Measurements from ENCODE around the gene DIPK1B.

DIPK1B gene

DNA sequence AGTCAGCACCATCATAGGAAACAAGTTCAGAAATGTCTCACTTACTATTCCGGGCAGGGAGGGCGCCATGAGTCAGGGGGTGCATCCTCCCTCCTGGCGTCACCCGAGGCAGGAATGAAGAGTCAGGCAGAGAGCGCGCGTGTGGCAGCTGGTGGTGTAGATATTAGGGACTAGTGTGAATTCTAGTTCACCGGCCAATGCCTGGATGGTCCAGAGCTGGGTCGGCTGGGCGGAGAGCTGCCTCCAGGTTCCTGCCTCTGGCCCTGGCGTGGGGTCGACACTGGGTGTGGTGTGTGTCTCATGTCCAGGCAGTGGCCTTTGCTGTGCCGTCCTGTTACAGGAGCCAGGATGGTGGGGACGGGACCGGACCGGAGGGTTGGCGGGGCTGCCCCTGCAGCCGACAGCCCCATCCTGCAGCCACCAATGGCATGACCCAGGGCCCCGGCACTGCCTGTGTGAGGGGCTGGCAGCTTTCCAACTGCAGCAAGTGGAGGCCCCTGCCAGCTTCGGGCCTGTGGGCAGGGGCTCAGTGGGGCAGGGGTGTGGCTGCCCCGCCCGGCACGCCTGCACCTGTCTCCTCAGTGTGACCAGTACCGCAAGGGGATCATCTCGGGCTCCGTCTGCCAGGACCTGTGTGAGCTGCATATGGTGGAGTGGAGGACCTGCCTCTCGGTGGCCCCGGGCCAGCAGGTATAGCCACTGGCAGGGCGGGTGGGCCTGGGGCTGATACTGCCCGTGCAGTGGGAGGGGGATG lies 9.1 kb downstream of the DIPK1B start:
- no peak for DNase-seq

DNA sequence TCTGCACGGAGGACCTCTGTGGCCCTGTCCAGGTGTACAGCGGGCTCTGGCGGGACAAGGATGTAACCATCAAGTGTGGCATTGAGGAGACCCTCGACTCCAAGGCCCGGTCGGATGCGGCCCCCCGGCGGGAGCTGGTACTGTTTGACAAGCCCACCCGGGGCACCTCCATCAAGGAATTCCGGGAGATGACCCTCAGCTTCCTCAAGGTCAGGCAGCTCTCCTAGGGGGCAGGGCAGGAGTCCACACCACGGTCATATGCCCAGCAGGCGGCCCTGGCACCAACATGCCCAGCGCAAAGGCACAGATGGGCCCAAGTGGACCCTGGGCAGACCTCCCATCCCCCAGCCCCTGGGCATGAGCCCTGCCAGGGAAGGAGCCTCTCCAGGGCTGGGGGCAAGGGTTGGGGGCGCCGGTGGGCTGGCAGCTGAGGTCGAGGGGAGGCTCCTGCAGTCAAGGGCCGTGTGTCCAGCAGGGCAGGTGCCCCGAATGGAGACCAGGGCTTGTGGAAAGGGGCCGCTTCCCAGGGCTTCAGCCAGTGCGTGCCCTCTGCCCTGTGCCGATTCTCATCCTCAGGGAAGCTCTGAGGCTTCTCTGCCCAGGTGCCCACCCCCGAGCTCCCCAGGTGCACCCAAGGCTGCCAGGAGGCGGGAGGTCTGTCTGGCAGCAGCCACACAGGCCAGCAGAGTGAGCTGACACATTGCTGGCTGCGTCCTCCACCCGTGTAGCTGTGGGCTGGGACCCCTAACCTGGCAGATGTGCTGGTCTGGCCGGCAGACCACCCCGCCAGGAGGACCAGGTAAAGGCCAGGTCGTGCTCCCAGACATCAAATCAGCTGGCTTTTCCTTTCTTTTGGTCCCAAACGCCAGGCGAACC lies 10.0 kb downstream of the DIPK1B start:
- DNase-seq: no peak

DNA sequence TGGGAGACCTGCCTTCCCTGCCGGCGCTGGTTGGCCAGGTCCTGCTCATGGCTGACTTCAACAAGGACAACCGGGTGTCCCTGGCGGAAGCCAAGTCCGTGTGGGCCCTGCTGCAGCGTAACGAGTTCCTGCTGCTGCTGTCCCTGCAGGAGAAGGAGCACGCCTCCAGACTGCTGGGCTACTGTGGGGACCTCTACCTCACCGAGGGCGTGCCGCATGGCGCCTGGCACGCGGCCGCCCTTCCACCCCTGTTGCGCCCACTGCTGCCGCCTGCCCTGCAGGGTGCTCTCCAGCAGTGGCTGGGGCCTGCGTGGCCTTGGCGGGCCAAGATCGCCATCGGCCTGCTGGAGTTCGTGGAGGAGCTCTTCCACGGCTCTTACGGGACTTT lies 10.6 kb downstream of the DIPK1B start:
- no peak for DNase-seq

DNA sequence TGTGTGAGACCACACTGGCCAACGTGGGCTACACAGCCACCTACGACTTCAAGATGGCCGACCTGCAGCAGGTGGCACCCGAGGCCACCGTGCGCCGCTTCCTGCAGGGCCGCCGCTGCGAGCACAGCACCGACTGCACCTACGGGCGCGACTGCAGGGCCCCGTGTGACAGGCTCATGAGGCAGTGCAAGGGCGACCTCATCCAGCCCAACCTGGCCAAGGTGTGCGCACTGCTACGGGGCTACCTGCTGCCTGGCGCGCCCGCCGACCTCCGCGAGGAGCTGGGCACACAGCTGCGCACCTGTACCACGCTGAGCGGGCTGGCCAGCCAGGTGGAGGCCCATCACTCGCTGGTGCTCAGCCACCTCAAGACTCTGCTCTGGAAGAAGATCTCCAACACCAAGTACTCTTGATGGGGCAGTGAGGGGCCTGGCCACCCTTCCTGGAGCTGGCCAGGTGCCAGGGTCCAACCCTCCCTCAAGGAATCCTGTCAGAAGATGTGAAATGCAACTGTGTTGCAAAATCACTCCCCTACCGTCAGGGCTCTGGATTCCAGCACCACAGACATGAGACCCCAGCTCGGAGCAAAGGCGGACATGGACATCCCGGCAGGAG lies 11.1 kb downstream of the DIPK1B start:
- DNase-seq: no peak

DNA sequence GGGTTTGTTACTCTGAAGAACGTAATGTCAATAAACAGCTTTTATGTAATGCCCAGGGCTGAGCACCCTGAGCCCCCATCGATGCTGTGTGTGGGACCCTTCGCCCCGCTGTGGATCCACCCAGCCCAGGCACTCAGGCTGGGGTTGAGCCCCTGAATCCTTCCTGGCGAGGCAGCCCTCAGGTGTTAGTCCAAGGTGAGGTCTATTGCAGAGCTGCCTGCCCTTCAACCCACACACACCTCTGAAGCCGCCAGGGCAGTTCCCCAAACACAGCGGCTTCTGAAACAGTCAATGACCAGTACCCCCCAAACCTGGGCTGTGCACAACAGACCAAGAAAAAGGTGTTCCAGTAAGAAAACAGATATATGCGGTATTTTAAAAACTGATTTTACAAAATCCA lies 11.6 kb downstream of the DIPK1B start:
- DNase-seq: no peak

DNA sequence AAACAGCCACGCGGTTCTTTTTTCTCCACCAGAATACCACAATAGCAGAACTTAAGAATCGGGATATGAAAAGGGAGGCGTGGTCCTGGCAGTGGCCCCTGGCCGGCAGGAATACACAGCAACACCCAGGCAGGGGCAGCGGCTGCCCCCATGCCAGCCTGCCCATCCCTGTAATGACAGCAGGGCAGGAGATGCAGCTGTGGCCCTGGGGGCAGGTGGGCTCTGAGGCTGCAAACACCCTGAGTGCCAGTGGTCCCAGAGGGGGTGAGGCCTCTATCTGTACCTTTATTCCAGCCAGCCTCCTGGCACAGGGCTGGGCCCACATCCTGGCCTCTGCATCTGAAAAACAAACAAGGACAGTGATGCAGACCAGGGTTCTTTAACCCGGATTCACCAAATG lies 12.4 kb downstream of the DIPK1B start:
- DNase-seq: no peak

DNA sequence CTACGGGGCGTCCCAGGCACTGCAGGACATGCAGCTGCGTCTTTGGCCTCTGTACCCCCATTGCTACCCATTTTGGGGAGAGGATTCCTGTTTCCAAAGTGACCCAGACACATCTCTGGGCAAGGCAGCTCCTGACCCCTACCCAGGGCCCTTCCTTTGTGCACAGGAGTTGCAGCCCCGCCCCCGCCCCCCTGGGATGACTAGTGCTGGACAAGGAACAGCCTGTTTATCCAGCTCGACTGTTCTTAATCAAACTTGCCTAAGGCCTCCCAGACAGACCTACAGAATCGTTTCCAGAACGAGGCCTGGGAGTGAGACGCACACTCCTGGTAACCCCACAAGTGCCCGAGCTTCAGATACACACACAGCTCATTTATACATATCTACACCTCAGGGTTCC lies 13.2 kb downstream of the DIPK1B start:
- DNase-seq: no peak

DNA sequence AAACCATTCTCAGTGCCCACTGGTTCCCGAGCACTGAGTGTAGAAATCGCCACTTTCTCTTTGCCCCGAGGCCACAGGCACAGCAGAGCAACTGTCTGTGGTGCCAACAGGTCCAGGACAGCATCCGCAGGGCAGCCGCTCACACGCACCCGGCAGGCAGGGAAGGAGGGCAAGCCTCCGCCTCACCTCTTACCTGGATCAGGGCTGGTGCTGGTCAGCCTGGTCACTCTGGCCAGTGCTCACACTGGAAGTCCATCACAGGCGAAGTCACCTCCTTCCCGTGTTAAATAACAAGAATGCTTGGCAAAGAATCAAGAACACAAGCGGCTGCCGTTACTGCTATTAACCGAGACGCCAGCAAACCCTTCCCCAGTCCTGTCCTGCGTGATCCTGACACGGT lies 13.7 kb downstream of the DIPK1B start:
- DNase-seq: no peak

DNA sequence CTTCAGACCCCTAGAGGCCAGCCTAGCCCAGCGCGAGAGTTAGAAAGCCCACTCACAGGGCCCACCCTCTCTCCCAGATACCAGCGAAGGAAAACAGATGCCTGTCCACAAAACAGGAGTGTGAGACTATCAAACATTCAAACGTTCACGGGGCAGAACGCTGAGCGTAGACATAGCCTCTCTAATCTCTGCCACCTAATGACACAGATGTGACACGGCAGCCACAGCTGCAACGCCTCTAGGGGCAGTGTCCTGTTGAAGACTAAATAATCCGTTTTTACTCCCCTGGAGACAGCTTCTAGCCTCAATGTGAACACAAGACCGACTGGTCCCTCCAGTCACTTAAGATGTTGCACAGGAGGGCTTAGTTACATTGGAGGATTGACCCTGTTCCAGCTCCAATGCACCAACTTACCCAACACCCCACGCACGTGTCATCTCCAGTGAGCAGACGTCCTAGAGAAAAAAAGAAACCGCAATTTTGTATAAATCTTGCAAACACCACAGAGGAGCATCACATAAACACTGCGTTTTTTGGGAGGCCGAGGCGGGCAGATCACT lies 14.3 kb downstream of the DIPK1B start:
- DNase-seq: no peak

DNA sequence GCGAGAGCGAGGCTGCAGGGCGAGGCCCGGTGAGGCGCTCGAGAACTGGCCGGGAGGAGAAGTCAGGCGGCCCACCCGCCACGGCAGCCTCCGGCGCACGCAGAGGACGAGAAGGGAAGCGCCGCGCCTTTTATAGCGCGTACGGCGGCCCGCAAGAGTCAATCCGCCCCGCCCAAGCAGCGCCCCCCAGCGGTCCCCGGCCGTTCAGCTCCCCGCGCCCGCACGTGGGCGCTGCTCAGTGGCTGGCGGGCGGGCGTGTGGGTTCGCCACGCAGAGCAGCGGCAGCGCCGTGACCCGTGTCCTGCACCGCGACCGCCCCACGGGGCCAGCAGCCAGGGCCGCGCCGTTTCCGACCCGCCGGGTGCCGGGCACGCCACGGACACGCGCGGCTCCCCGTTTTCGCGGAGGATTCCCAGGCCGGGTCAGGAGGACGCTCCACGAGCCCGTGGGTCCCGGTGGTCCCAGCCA lies 15.7 kb downstream of the DIPK1B start:
- DNase-seq: peak; percentile 71 to 82

DNA sequence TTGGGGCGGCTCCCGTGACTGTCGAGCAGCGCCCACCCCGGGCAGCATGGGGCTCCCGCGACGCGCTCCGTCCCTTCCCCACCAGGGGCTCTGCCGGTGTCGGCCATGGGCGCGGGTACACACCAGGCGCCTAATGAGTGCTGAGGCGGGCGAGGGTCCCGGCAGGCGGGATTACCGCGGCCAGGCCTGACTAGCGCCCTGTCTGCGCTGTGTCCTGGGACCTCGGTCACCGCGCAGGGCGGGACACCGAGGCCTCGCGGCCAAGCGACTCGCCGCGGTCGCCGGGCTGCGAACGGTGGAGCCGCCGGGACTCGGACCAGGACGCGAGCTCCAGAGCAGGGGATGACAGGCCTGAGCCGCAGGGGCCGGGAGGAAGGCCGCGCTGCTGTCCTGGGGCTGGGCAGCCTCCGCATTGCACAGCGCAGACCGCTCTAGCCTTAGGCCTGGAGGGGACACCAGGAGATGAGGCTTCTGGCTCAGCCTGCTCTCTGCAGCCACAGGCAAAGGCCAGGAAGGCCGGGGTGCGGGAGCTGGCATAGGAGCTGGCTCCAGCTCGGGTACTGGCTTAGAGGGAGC lies 16.3 kb downstream of the DIPK1B start:
- no peak for DNase-seq

DNA sequence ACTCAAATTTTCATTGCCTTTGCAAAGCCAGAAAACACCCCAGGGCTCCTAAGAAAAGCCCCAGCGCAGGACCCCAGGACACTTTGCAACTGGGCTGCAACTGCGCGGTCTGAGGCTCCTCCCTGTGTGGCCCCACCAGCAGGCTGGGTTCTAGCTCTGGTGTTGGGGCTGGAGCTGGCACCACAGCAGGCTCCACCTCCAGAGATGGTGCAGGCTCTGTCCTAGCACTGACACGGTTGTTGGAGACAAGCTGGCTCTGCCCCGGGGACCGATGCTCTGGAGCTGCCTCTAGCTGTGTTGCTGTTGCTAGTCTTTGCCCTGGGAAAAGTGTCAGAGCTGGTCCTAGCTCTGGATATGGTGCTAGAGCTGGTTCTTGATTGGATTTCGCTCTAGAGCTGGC lies 16.8 kb downstream of the DIPK1B start:
- no peak for DNase-seq

DNA sequence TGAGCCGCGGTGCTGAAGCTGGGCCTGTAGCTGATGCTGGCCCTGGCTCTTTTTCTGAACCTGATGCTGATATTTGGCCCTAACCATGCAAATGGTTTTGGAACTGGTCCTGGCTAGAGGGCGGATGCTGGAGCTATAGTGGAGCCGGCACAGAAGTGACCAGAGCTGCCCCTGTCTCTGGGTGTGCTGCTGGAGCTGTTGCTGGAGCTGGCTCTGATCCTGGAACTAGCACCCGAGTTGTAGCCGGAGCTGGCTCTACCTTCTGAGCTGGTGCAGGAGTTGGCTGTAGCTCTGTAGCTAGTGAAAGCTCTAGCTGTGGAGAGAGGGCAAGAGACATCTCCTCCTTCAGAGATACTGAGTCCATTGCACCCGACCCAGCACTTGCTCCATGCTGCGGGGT lies 17.6 kb downstream of the DIPK1B start:
- DNase-seq: no peak

DNA sequence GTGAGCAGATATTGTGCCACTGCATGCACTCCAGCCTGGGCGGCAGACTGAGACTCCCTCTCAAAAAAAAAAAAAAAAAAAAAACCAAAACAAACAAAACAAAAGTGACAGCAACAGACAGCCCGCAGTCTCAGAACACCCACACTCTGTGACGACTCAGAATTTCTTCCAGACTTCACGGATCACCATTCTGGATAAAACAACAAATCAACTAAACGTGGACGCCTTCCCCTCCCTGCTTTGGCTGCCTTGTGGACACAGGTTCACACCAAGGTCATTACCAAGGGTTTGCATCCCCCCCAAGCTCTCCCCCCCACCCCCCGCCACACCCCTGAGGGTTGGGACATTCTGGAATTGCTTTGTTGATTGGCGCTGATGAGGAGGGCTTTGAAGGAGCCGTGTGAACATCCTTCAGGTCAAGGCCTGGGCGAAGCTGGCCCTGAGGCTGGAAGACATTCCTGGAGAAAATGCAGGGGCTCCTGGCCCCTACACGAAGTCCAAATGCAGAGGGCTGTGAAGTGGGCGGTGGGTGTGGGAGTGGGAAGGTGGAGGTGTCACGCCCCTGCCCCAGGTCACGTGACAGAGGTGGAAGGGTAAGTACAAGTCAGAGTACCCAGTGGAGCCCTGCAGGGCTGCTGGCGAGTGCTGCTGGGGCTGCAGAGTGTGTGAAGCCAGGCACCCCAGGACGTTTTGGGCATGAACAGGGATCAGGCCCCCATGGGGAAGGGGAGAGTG lies 20.2 kb downstream of the DIPK1B start:
- no peak for DNase-seq

DNA sequence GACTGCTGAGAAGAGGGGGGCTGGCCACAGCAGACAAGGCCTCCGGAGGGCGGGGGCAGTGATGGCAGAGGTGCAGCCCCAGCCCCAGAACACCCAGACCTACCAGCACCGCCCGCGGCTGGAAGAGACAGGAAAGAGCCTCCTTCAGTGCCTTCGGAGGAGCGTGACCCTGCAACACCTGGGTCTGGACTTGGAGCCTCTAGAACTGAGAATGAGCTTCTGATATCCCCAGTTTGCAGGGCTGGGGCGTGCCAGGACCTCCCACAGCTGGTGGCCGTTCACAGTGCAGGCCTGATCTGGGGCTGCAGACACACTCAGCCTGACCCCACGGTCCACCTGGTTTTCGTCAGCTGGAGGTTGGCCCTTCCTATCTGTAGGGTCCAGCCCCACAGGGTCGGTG lies 21.2 kb downstream of the DIPK1B start:
- DNase-seq: no peak

DNA sequence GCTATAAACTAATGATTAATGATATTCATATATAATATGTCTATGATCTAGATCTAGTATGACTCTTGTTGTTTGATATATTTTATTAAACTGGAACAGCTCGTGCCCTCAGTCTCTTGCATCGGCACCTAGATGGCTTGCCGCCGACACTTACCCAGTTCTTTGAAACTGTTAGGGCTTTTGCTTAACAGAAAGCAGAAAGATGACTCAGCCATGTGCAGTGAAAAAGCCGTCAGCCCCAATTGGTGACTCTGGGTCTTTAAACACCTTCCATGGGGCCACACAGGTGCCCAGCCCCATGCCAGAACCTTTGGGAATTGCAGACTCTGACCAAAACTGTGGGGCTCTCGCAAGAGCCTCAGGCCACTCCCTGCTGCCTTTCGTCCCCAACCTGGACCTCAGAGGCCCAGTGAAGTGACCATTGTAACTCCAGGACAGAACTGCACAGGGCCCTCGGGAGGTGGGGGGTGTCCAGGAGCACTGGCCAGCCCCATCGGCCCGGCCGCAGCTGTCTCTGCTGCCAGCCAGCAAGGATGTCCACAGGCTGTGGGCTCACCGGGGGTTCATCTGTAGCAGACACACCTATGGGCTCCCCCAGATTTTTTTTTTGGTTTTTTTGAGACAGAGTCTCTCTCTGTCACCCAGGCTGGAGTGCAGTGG lies 22.6 kb downstream of the DIPK1B start:
- DNase-seq: no peak

DNA sequence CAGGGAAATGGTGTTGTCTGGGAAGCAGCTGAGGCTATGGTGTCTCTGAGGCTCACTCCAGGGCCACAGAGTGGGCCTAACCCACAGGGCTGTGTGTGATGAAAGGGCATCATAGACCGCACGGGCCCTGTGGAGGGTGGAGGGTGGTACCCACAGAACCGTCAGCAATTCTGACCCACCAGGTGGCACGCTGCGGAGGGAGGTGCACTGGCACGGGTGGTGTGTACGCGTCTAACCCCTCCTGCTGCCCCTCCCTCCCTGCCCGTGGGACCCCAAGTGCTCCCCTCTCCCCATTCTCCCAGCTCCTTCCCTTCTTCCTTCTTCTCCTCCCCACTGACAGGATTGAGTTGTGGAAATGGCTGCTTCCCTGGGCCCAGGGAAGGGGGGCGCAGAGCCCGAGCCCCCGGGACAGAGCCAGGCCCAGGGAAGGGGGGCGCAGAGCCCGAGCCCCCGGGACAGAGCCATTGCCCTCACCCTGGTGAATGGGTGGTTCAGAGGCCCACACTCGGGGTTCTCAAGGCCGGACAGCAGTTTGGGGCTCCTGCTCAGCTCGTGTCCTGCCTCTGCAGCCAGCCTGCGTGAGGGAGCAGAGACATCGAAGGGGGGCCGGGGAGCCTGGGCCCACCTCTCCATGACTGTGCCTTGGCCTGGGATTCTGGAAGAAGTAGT lies 23.6 kb downstream of the DIPK1B start:
- DNase-seq: no peak

DNA sequence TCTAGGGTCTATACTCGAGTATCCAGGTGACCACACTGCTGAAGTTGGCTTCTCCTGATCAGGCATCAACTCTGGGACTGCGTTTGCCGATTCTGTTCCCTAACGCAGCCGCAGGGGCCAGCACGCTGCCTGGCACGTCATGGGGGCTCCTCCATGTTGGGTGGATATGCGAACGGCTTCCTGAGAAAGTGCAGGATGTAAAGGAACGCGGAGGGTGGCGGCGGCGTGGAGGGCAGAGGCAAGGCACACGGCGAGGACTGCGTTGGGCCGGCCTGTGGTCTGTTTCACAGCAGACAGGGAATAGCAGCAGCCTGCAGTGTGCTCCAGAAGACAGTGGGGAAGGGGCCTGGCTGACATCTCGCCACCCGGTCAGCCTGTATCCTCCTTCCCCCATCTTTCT lies 26.6 kb downstream of the DIPK1B start:
- DNase-seq: no peak

DNA sequence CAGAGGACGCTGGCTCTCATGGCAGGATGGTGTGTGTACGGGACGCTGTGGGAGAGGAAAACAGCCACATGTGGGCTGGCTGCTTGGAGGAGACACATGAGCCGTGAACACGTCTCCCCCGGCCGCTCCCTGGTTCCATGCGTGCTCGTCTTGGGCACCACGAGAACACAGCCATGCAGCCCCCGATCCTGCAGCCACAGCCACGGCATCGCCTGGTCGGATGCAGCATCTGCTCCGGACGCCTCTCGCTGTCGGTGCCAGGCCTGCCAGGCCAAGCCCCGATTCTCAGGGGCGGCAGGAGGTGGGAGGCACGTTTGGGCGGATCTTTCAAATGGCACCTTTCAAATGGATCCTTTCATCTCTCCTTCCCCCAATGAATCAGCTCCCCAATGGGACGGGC lies 27.1 kb downstream of the DIPK1B start:
- DNase-seq: no peak

DNA sequence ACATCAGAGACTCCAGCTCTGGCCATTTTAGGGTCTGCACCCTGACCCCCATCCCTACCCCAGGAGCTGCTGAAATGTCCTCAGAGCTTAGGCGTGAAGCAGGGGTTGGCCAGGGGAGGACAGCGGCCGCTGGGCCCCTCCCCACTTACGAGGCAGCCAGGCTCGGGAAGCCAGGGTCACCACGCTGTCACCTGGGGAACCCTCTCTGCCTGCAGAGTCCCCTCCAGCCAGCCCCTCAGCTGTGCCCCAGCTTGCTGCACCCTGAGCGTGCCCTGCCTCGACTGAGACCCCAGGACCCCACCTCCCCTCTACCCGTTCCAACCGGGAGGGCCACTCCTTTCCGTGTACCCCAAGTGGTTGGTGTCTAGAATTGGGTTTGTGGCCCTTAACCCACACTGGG lies 27.7 kb downstream of the DIPK1B start:
- DNase-seq: no peak

DNA sequence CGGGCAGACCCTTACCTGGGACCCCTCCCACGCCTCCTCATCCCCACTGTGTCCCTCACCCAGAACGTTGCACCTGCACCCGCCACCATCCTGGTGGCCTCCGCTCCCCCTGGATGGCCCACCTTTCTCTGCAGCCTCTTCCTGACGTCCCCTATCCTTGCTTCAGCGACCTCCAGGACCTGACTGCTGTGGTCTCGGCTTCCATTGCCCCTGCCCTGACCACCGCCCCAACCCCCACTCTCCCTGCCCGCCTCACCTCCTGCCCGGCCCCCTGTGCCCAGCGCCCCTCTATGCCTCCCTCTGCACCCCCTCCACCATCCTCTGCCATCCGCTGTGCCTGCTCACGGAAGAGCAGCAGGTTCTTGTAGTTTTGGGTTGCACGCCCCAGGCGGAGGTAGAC lies 28.1 kb downstream of the DIPK1B start:
- no peak for DNase-seq
